Colonic mucosa (tissue), 4 donors: Measurements from ENCODE around the gene ANKRD34B. TPM values are rescaled to one million over a fixed set of nuclear protein-coding genes. Genes with fewer than 3 reads are reported as not detected.

Source experiments
- DNase-seq: peaks from one replicate; pipeline ENCODE4 v3.0.0-alpha.2; 2020
- H3K27ac ChIP-seq: fragments of 200-600 bp; one replicate; pipeline ENCODE4 v1.8.0; 2021
- H3K27me3 ChIP-seq: fragments of 200-600 bp; one replicate; pipeline ENCODE4 v1.8.0; 2021
- H3K36me3 ChIP-seq: fragments of 200-600 bp; one replicate; pipeline ENCODE4 v1.8.0; 2021
- H3K4me1 ChIP-seq: fragments of 200-600 bp; one replicate; pipeline ENCODE4 v1.8.0; 2021; ENCODE audit warnings: mild to moderate bottlenecking
- H3K4me3 ChIP-seq: fragments of 200-600 bp; one replicate; pipeline ENCODE4 v1.8.0; 2021
- H3K9ac ChIP-seq, 2 donors: one replicate each; pipeline ENCODE4 v1.7.0; 2013; ENCODE audit warnings: control low read depth in 2 of 2, low read depth in 2 of 2, low read length in 2 of 2
- H3K9me3 ChIP-seq: fragments of 200-600 bp; one replicate; pipeline ENCODE4 v1.8.0; 2021
- CTCF ChIP-seq: fragments of 200-600 bp; IDR thresholded peaks from one replicate; pipeline ENCODE4 v1.8.0; 2022; ENCODE audit warnings: antibody characterized with exemption, mild to moderate bottlenecking
- intact Hi-C: fragments of 100-400 bp; cut with DNase I; formaldehyde crosslinking; loops from one replicate; pipeline ENCODE4 v1.14.1; 2022
- total RNA-seq, 2 donors: library from RNA; stranded (reverse); fragmentation: NEBNext Ultra II Directional in 1 of 2; extraction: Animal tissue kit (Norgen Biotek cat#: 25700) in 1 of 2; gene quantifications; one replicate each; pipeline ENCODE4 v1.2.1, GENCODE V29; 2021
- donor health status: healthy.
- donor health status: DM: no; HTN: no; CAD: no.
- donor health status: DM: no; HTN: no; CAD: no.

ANKRD34B gene
- total RNA-seq, 2 donors from 2014 or later = not detected

- Histone ChIP-seq H3K27me3 (no peaks in the 10 kb centered on the region), H3K27ac (no peak overlapping the region), H3K9ac (no peak overlapping the region), H3K4me3 (no peak overlapping the region), H3K4me1 (no peaks in the 10 kb centered on the region), H3K36me3 (no peaks in the 10 kb centered on the region), H3K9me3 (no peaks in the 10 kb centered on the region)
- no peak for TF ChIP-seq CTCF
- intact Hi-C loops = no loop called here
- no peak for DNase-seq
Measured at GRCh38 chr5:80594810-80595209, 24.7 kb upstream of the ANKRD34B start.

GRCh38 chr5:80592761-80593160, 22.7 kb upstream of the ANKRD34B start:
- intact Hi-C loops = no loop called here
- TF ChIP-seq CTCF = no peak

GRCh38 chr5:80592105-80592504, 22.0 kb upstream of the ANKRD34B start:
- no peak for TF ChIP-seq CTCF
- no peak overlapping the region for H3K27ac ChIP-seq
- H3K4me1 ChIP-seq = no peaks in the 10 kb centered on the region
- H3K27me3 ChIP-seq = no peaks in the 10 kb centered on the region
- DNase-seq = no peak
- no peaks in the 10 kb centered on the region for H3K9me3 ChIP-seq
- H3K9ac ChIP-seq = no peak overlapping the region
- H3K36me3 ChIP-seq = no peaks in the 10 kb centered on the region
- H3K4me3 ChIP-seq = no peak overlapping the region
- intact Hi-C loops = no loop called here

More at GRCh38 chr5:80592761-80593160, 22.7 kb upstream of the ANKRD34B start:
- Histone ChIP-seq H3K36me3 (no peaks in the 10 kb centered on the region), H3K4me1 (no peaks in the 10 kb centered on the region), H3K27me3 (no peaks in the 10 kb centered on the region), H3K9me3 (no peaks in the 10 kb centered on the region), H3K4me3 (no peak overlapping the region), H3K9ac (no peak overlapping the region), H3K27ac (no peak overlapping the region)
- DNase-seq = no peak

- no peak overlapping the region for H3K27ac ChIP-seq
- intact Hi-C loops = no loop called here
- no peaks in the 10 kb centered on the region for H3K4me1 ChIP-seq
- no peaks in the 10 kb centered on the region for H3K27me3 ChIP-seq
- H3K9ac ChIP-seq = no peak overlapping the region
- no peak for DNase-seq
- H3K9me3 ChIP-seq = no peaks in the 10 kb centered on the region
- no peaks in the 10 kb centered on the region for H3K36me3 ChIP-seq
- no peak overlapping the region for H3K4me3 ChIP-seq
- TF ChIP-seq CTCF = no peak
Measured at GRCh38 chr5:80591352-80591751, 21.3 kb upstream of the ANKRD34B start.

- H3K4me1 ChIP-seq = no peaks in the 10 kb centered on the region
- no peaks in the 10 kb centered on the region for H3K27me3 ChIP-seq
- H3K9me3 ChIP-seq = no peaks in the 10 kb centered on the region
- H3K9ac ChIP-seq = no peak overlapping the region
- no peak overlapping the region for H3K4me3 ChIP-seq
- no peak for TF ChIP-seq CTCF
- no peak for DNase-seq
- intact Hi-C loops = no loop called here
- no peaks in the 10 kb centered on the region for H3K36me3 ChIP-seq
- H3K27ac ChIP-seq = no peak overlapping the region
Measured at GRCh38 chr5:80590766-80591165, 20.7 kb upstream of the ANKRD34B start.
